HUES64 (cell line): ENCODE data around the gene MYO10.
A peak's percentile ranks its signal among the peaks of the same experiment; 100 is the strongest.

Experiments used
- H3K27ac ChIP-seq: 2 replicates; pipeline ENCODE4 v1.7.0; 2013; ENCODE audit warnings: low read depth, low read length, inconsistent platforms
- H3K27me3 ChIP-seq: 2 replicates; pipeline ENCODE4 v1.6.1; 2013; ENCODE audit warnings: mild to moderate bottlenecking, low read length; ENCODE audit not compliant: insufficient read depth
- H3K36me3 ChIP-seq: 2 replicates; pipeline ENCODE4 v1.6.1; 2013; ENCODE audit warnings: mild to moderate bottlenecking, low read length; ENCODE audit not compliant: insufficient read depth
- H3K4me1 ChIP-seq: 2 replicates; pipeline ENCODE4 v1.6.1; 2013; ENCODE audit warnings: mild to moderate bottlenecking, low read length, moderate library complexity; ENCODE audit not compliant: insufficient read depth
- H3K4me3 ChIP-seq: 2 replicates; pipeline ENCODE4 v1.5.1; 2013; ENCODE audit warnings: mild to moderate bottlenecking, low read length, moderate library complexity
- H3K9ac ChIP-seq: 2 replicates; pipeline ENCODE4 v1.6.1; 2013; ENCODE audit warnings: mild to moderate bottlenecking, low read depth, low read length
- H3K9me3 ChIP-seq: 2 replicates; pipeline ENCODE4 v1.6.1; 2013; ENCODE audit warnings: low read depth, low read length; ENCODE audit not compliant: insufficient read depth
- WGBS: fragments of 150-250, 120-280 bp; methylation state at CpG from one replicate; pipeline ENCODE4 v1.1.7; 2013; ENCODE audit warnings: missing lambda C conversion rate; 5-methylcytosine and 5-hydroxymethylcytosine counted together

Gene MYO10

DNA sequence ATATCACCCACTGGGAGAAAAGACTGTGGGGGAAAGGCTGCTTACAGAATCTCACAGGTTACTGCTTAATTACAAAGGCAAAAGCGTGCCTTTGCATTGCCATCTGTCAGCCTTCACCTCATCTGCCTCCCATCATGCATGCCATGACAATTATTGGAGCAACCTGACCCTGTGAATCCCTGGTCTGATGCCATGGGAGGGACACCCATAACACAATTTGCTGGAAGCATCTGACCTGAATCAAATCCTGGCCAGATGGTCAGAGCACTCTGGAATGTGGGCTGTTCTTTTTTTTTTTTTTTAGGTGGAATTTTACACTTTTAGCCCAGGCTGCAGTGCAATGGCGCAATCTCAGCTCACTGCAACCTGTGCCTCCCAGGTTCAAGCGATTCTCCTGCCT lies 307.7 kb downstream of the MYO10 start:
- Histone ChIP-seq H3K9ac (no peak overlapping the region), H3K4me3 (no peak overlapping the region), H3K4me1 (peaks cover 5% of the 10 kb centered on the region; the same call in 1 of the 2 replicates), H3K27me3 (no peaks in the 10 kb centered on the region), H3K9me3 (no peaks in the 10 kb centered on the region), H3K27ac (no peak overlapping the region), H3K36me3 (no peaks in the 10 kb centered on the region)
- 90% methylated on average over 3 of the region's 3 CpGs for WGBS

- Histone ChIP-seq H3K9ac (no peak overlapping the region), H3K27me3 (no peaks in the 10 kb centered on the region), H3K36me3 (no peaks in the 10 kb centered on the region), H3K4me3 (no peak overlapping the region), H3K4me1 (peaks cover 2% of the 10 kb centered on the region; the same call in 1 of the 2 replicates), H3K27ac (no peak overlapping the region), H3K9me3 (no peaks in the 10 kb centered on the region)
- WGBS = 90% methylated on average over 5 of the region's 5 CpGs
Measured at GRCh38 chr5:16626696-16627264, 309.3 kb downstream of the MYO10 start.

DNA sequence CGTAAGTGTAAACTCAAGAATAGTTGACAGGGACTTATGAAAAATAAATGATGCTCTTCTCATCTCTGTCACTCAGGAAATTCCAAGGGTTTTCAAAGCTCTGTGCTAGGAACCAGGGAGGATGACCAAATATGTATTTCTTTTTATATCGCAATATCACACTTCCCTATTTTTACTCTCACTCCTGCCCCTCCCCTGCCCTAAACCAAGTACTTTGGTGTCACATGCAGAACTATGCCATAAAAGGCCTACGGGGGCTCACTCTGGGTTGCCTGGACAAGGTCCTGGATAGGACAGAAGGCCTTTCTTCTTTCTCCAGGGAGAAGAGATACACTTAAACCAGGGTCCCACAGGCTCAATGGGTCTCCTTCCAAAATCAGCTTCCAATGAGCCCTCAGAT lies 311.0 kb downstream of the MYO10 start:
- no peaks in the 10 kb centered on the region for H3K36me3 ChIP-seq
- no peak overlapping the region for H3K27ac ChIP-seq
- no peak overlapping the region for H3K9ac ChIP-seq
- H3K27me3 ChIP-seq = peaks cover 4% of the 10 kb centered on the region; the same call in 1 of the 2 replicates
- 66% methylated on average over 3 of the region's 3 CpGs for WGBS
- H3K9me3 ChIP-seq = no peaks in the 10 kb centered on the region
- no peaks in the 10 kb centered on the region for H3K4me1 ChIP-seq
- H3K4me3 ChIP-seq = no peak overlapping the region

GRCh38 chr5:16619136-16619535 lies 317.0 kb downstream of the MYO10 start:
- Histone ChIP-seq H3K4me1 (peaks cover 27% of the 10 kb centered on the region), H3K36me3 (no peaks in the 10 kb centered on the region), H3K4me3 (no peak overlapping the region), H3K27me3 (peaks cover 59% of the 10 kb centered on the region), H3K27ac (no peak overlapping the region), H3K9ac (no peak overlapping the region), H3K9me3 (no peaks in the 10 kb centered on the region)
- 89% methylated on average over 1 of the region's 2 CpGs for WGBS

- H3K4me3 ChIP-seq = no peak overlapping the region
- no peak overlapping the region for H3K27ac ChIP-seq
- H3K36me3 ChIP-seq = no peaks in the 10 kb centered on the region
- H3K9me3 ChIP-seq = no peaks in the 10 kb centered on the region
- no peak overlapping the region for H3K9ac ChIP-seq
- WGBS = 77% methylated on average over 10 of the region's 10 CpGs
- peaks cover 27% of the 10 kb centered on the region for H3K4me1 ChIP-seq
- H3K27me3 ChIP-seq = peaks cover 61% of the 10 kb centered on the region
Measured at GRCh38 chr5:16618138-16618897, 317.8 kb downstream of the MYO10 start.

- WGBS = 21% methylated on average over 27 of the region's 27 CpGs
Measured at GRCh38 chr5:16617274-16617968, 318.7 kb downstream of the MYO10 start.

GRCh38 chr5:16616536-16617273 lies 319.4 kb downstream of the MYO10 start, which contains the start of gene RETREG1:
TSS of gene RETREG1 (minus strand) at chr5:16616997. CDS start at chr5:16616971, 26 bp downstream.
- H3K9ac ChIP-seq = peak within 1 kb of the TSS; percentile 45; the same call in 1 of the 2 replicates

More at GRCh38 chr5:16617274-16617968, 318.7 kb downstream of the MYO10 start:
- Histone ChIP-seq H3K4me3 (peak overlapping the region; percentile 72), H3K27me3 (peaks cover 65% of the 10 kb centered on the region), H3K9ac (peak overlapping the region; percentile 45; the same call in 1 of the 2 replicates), H3K36me3 (no peaks in the 10 kb centered on the region), H3K27ac (no peak overlapping the region), H3K4me1 (peaks cover 27% of the 10 kb centered on the region), H3K9me3 (no peaks in the 10 kb centered on the region)

GRCh38 chr5:16615741-16616535 lies 320.1 kb downstream of the MYO10 start:
- 16% methylated on average over 31 of the region's 31 CpGs for WGBS
- H3K36me3 ChIP-seq = no peaks in the 10 kb centered on the region
- H3K4me1 ChIP-seq = peaks cover 27% of the 10 kb centered on the region
- peaks cover 62% of the 10 kb centered on the region for H3K27me3 ChIP-seq
- peak overlapping the region; percentile 72 for H3K4me3 ChIP-seq
- peak overlapping the region; percentile 45; the same call in 1 of the 2 replicates for H3K9ac ChIP-seq
- H3K9me3 ChIP-seq = no peaks in the 10 kb centered on the region
- no peak overlapping the region for H3K27ac ChIP-seq

More at GRCh38 chr5:16616536-16617273, 319.4 kb downstream of the MYO10 start, which contains the start of gene RETREG1:
- Histone ChIP-seq H3K27me3 (peaks cover 65% of the 10 kb centered on the region), H3K27ac (no peak within 1 kb of the TSS), H3K4me3 (peak within 1 kb of the TSS; percentile 72), H3K9me3 (no peaks in the 10 kb centered on the region), H3K36me3 (no peaks in the 10 kb centered on the region), H3K4me1 (peaks cover 27% of the 10 kb centered on the region)
- WGBS = under 1% methylated on average over 86 of the region's 86 CpGs

- H3K9ac ChIP-seq = no peak overlapping the region
Measured at GRCh38 chr5:16612007-16612406, 324.1 kb downstream of the MYO10 start.

More at GRCh38 chr5:16612007-16612406, 324.1 kb downstream of the MYO10 start:
- H3K9me3 ChIP-seq = no peaks in the 10 kb centered on the region
- H3K27ac ChIP-seq = no peak overlapping the region
- H3K4me1 ChIP-seq = peaks cover 12% of the 10 kb centered on the region; the same call in 1 of the 2 replicates
- peaks cover 33% of the 10 kb centered on the region for H3K27me3 ChIP-seq
- no peak overlapping the region for H3K4me3 ChIP-seq
- H3K36me3 ChIP-seq = no peaks in the 10 kb centered on the region
- WGBS = 67% methylated on average over 1 of the region's 2 CpGs
